IPS-15b (cell line): Measurements from ENCODE around the gene ALOX12.

Experiments used
- H3K27me3 ChIP-seq: one replicate; pipeline ENCODE4 v1.6.1; 2013; ENCODE audit warnings: low read length; ENCODE audit not compliant: control insufficient read depth, insufficient read depth
- H3K36me3 ChIP-seq: one replicate; pipeline ENCODE4 v1.6.1; 2013; ENCODE audit warnings: low read length; ENCODE audit not compliant: control insufficient read depth, insufficient read depth
- H3K4me1 ChIP-seq: one replicate; pipeline ENCODE4 v1.6.1; 2013; ENCODE audit warnings: mild to moderate bottlenecking, low read length; ENCODE audit not compliant: control insufficient read depth, insufficient read depth
- H3K4me3 ChIP-seq: one replicate; pipeline ENCODE4 v1.5.1; 2013; ENCODE audit warnings: low read depth, low read length
- H3K9ac ChIP-seq: one replicate; pipeline ENCODE4 v1.6.1; 2013; ENCODE audit warnings: low read depth, mild to moderate bottlenecking, low read length
- H3K9me3 ChIP-seq: one replicate; pipeline ENCODE4 v1.6.1; 2013; ENCODE audit warnings: mild to moderate bottlenecking, low read length; ENCODE audit not compliant: control insufficient read depth, insufficient read depth

The ALOX12 gene

GRCh38 chr17:7026471-7027115 is 30.7 kb downstream of the ALOX12 start:
- H3K9ac ChIP-seq, result no peak overlapping the region

GRCh38 chr17:7027335-7027734 is 31.5 kb downstream of the ALOX12 start:
- no peaks in the 10 kb centered on the region for H3K9me3 ChIP-seq
- H3K36me3 ChIP-seq, result peaks cover 3% of the 10 kb centered on the region
- H3K4me3 ChIP-seq, result no peak overlapping the region
- peaks cover 17% of the 10 kb centered on the region for H3K27me3 ChIP-seq
- H3K4me1 ChIP-seq, result no peaks in the 10 kb centered on the region
- no peak overlapping the region for H3K9ac ChIP-seq

More at GRCh38 chr17:7026471-7027115, 30.7 kb downstream of the ALOX12 start:
- no peaks in the 10 kb centered on the region for H3K9me3 ChIP-seq
- peaks cover 21% of the 10 kb centered on the region for H3K27me3 ChIP-seq
- H3K4me3 ChIP-seq, result no peak overlapping the region
- H3K4me1 ChIP-seq, result no peaks in the 10 kb centered on the region
- H3K36me3 ChIP-seq, result peaks cover 3% of the 10 kb centered on the region

DNA sequence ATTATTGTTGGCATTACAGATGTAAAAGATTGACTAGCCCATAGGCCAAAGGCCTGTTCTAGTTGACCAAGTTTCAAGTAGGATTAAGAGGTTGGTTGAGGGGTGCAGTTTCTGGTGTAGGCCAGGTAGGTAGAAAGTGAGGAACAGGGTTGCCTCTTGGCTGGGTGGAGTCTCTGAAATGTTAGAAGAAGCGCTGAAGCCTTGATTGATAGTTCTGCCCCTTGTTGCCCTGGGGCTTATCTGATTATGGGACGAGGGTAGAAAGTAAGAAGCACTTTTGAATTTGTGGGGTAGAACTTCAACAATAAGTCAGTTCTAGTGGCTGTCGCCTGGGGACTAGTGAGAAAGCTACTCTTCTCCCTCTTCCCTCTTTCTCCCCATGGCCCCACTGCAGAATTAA is 33.2 kb downstream of the ALOX12 start:
- no peak overlapping the region for H3K9ac ChIP-seq
- no peaks in the 10 kb centered on the region for H3K36me3 ChIP-seq
- no peaks in the 10 kb centered on the region for H3K4me1 ChIP-seq
- H3K4me3 ChIP-seq, result no peak overlapping the region
- peaks cover 6% of the 10 kb centered on the region for H3K27me3 ChIP-seq
- H3K9me3 ChIP-seq, result no peaks in the 10 kb centered on the region

GRCh38 chr17:7029659-7030058 is 33.8 kb downstream of the ALOX12 start:
- no peak overlapping the region for H3K9ac ChIP-seq
- no peaks in the 10 kb centered on the region for H3K36me3 ChIP-seq
- H3K4me3 ChIP-seq, result no peak overlapping the region
- H3K9me3 ChIP-seq, result no peaks in the 10 kb centered on the region
- H3K4me1 ChIP-seq, result no peaks in the 10 kb centered on the region
- peaks cover 3% of the 10 kb centered on the region for H3K27me3 ChIP-seq

GRCh38 chr17:7034955-7035590 is 39.2 kb downstream of the ALOX12 start:
- H3K27me3 ChIP-seq, result peaks cover 5% of the 10 kb centered on the region
- peaks cover 8% of the 10 kb centered on the region for H3K4me1 ChIP-seq
- H3K9me3 ChIP-seq, result no peaks in the 10 kb centered on the region
- H3K36me3 ChIP-seq, result no peaks in the 10 kb centered on the region
- peak overlapping the region; percentile 80 for H3K4me3 ChIP-seq
- H3K9ac ChIP-seq, result peak overlapping the region; percentile 76

DNA sequence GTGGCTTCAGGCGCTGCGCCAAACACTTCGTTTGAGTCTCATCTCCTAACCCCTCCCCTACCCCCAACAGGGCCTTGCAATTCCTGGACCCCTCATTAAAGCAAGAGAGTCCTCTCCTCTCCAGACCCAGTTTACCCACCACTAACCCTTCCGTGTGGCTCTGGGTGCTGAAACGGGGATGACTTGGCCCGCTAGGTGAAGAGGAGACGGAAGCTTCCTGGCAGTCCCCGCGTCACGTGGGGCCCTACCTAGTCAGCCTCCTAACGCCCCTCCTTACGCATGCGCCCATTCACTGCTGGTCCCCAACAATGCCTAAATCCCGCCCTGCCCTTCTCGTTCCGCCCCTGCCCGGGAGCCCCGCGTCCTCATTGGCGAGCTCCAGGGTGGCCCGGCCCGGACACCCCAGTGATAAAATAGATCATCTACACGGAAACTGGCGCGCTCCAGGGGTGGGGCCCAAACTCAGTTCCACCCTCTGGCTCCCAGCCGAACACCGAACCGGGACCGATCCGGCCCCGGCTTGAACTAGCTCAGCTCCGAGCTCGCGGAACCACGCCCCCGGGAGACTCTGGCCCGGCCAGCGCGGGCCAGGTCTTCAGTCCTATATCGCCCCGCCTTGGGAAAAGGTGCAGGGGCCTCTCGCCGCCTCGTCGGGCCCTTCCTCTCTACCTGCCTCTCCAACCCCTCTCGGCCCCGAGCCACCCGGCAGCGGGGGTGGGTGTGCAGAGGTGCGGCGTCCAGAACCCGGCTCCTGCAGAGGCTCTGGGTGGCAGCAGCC is 39.9 kb downstream of the ALOX12 start, which contains the start of gene SLC16A13:
SLC16A13 (plus strand) TSS at position 425 of the 778 bp plus-strand sequence. CDS start 368 bp downstream, outside the sequence.
- Histone ChIP-seq H3K9ac (peak within 1 kb of the TSS; percentile 83), H3K36me3 (no peaks in the 10 kb centered on the region), H3K9me3 (no peaks in the 10 kb centered on the region), H3K27me3 (peaks cover 5% of the 10 kb centered on the region), H3K4me3 (peak within 1 kb of the TSS; percentile 80), H3K4me1 (peaks cover 8% of the 10 kb centered on the region)

DNA sequence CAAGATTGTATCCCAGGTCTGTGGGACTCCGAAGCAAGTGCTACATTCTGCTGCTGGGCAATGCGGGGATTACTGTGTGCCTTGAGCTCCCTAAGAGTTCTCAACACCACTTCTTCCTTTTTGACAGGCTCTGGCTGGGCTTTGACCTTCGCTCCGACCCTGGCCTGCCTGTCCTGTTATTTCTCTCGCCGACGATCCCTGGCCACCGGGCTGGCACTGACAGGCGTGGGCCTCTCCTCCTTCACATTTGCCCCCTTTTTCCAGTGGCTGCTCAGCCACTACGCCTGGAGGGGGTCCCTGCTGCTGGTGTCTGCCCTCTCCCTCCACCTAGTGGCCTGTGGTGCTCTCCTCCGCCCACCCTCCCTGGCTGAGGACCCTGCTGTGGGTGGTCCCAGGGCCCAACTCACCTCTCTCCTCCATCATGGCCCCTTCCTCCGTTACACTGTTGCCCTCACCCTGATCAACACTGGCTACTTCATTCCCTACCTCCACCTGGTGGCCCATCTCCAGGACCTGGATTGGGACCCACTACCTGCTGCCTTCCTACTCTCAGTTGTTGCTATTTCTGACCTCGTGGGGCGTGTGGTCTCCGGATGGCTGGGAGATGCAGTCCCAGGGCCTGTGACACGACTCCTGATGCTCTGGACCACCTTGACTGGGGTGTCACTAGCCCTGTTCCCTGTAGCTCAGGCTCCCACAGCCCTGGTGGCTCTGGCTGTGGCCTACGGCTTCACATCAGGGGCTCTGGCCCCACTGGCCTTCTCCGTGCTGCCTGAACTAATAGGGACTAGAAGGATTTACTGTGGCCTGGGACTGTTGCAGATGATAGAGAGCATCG is 42.4 kb downstream of the ALOX12 start:
- no peaks in the 10 kb centered on the region for H3K36me3 ChIP-seq
- H3K4me1 ChIP-seq, result peaks cover 11% of the 10 kb centered on the region
- no peak overlapping the region for H3K4me3 ChIP-seq
- no peak overlapping the region for H3K9ac ChIP-seq
- H3K9me3 ChIP-seq, result no peaks in the 10 kb centered on the region
- H3K27me3 ChIP-seq, result peaks cover 21% of the 10 kb centered on the region

DNA sequence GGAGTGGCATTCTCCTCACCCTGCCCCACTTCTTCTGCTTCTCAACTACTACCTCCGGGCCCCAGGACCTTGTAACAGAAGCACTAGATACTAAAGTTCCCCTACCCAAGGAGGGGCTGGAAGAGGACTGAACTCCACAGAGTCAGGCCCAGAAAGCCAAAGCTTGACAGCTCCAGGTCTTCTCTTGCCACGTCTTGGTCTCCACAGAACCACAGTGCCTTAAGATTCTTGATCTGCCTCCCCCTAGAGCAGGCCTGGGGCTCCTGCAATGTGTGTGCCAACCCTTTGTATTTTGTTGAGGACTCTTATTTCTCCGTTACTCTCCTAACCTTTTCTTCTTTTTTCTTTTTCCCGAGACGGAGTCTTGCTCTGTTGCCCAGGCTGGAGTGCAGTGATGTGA is 44.0 kb downstream of the ALOX12 start:
- H3K4me3 ChIP-seq, result no peak overlapping the region
- no peaks in the 10 kb centered on the region for H3K9me3 ChIP-seq
- peaks cover 11% of the 10 kb centered on the region for H3K4me1 ChIP-seq
- peaks cover 33% of the 10 kb centered on the region for H3K27me3 ChIP-seq
- H3K9ac ChIP-seq, result no peak overlapping the region
- H3K36me3 ChIP-seq, result no peaks in the 10 kb centered on the region

- Histone ChIP-seq H3K4me3 (peak overlapping the region; percentile 69), H3K9me3 (no peaks in the 10 kb centered on the region), H3K36me3 (no peaks in the 10 kb centered on the region), H3K27me3 (peaks cover 44% of the 10 kb centered on the region), H3K9ac (no peak overlapping the region), H3K4me1 (peaks cover 6% of the 10 kb centered on the region)
Measured at GRCh38 chr17:7041607-7042500, 46.0 kb downstream of the ALOX12 start.

DNA sequence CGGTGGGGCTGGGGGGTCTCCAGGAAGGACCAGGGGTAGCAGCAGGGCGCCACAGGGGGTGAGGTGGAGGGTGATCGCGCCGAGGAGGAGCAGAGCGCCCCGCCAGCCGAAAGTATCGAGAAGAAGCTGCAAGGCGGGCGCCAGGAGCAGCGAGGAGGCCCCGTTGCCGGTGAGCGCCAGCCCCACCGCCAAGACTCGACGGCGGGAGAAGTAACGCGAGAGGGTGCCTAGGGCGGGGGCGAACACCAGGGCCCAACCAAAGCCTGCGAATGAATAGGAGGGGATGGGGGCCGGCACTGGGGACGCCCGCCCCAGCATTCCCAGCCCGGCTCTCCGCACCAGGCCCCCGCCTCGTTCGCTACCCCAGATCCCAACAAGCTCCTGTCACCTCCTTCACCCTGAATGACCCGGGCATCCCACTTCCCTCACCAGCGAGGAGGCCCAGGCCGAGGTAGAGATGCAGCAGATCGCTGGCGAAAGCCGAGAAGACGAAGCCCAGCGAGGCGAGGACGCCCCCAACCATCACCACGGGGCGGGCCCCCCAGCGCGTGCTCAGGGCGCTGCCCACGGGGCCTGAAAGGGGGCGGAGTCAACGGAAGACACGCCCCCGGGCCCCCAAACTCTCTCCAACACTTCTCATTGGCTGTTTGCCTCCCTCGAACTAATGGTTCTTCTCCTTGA is 46.8 kb downstream of the ALOX12 start:
- H3K4me1 ChIP-seq, result peaks cover 9% of the 10 kb centered on the region
- H3K4me3 ChIP-seq, result peak overlapping the region; percentile 69
- H3K36me3 ChIP-seq, result no peaks in the 10 kb centered on the region
- no peak overlapping the region for H3K9ac ChIP-seq
- H3K9me3 ChIP-seq, result no peaks in the 10 kb centered on the region
- H3K27me3 ChIP-seq, result peaks cover 44% of the 10 kb centered on the region
